Measurements from ENCODE around the gene PAGE2B.

PAGE2B gene

GRCh38 chrX:55074851-55075467, at the start of gene PAGE2B:
PAGE2B (plus strand) TSS chrX:55075030; CDS start chrX:55076042, 1,012 bp downstream.
- in situ Hi-C loops (cut with MboI; ENCODE audit: low sequenced_read_pairs, unreplicated experiment): no loop called here
- DNase-seq (ENCODE audit: low spot score): no peak
- TF ChIP-seq CTCF (IDR thresholded peaks at IDR 0.05; ENCODE audit: borderline replicate concordance, control extremely low read depth, extremely low read depth, insufficient read depth, missing control alignments): no peak

GRCh38 chrX:55026143-55026542, 48.7 kb upstream of the PAGE2B start:
- in situ Hi-C loops (cut with MboI; ENCODE audit: low sequenced_read_pairs, unreplicated experiment): loop anchor here (25.0 kb wide), 1 partner anchor 89 kb away; no protein-coding TSS in a partner anchor
- DNase-seq (ENCODE audit: low spot score): no peak
- no peak for TF ChIP-seq CTCF (IDR thresholded peaks at IDR 0.05; ENCODE audit: borderline replicate concordance, control extremely low read depth, extremely low read depth, insufficient read depth, missing control alignments)

- in situ Hi-C loops (cut with MboI; ENCODE audit: low sequenced_read_pairs, unreplicated experiment): loop anchor here (25.0 kb wide), 1 partner anchor 90 kb away; no protein-coding TSS in a partner anchor
- TF ChIP-seq CTCF (IDR thresholded peaks at IDR 0.05; ENCODE audit: borderline replicate concordance, control extremely low read depth, extremely low read depth, insufficient read depth, missing control alignments): no peak
- no peak for DNase-seq (ENCODE audit: low spot score)
Observed at GRCh38 chrX:55026840-55027239, 48.0 kb upstream of the PAGE2B start.

- TF ChIP-seq CTCF (IDR thresholded peaks at IDR 0.05; ENCODE audit: borderline replicate concordance, control extremely low read depth, extremely low read depth, insufficient read depth, missing control alignments): no peak
- in situ Hi-C loops (cut with MboI; ENCODE audit: low sequenced_read_pairs, unreplicated experiment): loop anchor here (25.0 kb wide), 1 partner anchor 91 kb away; no protein-coding TSS in a partner anchor
- no peak for DNase-seq (ENCODE audit: low spot score)
Observed at GRCh38 chrX:55028040-55028439, 46.8 kb upstream of the PAGE2B start.

- in situ Hi-C loops (cut with MboI; ENCODE audit: low sequenced_read_pairs, unreplicated experiment): loop anchor here (25.0 kb wide), 1 partner anchor 91 kb away; no protein-coding TSS in a partner anchor
- TF ChIP-seq CTCF (IDR thresholded peaks at IDR 0.05; ENCODE audit: borderline replicate concordance, control extremely low read depth, extremely low read depth, insufficient read depth, missing control alignments): no peak
- no peak for DNase-seq (ENCODE audit: low spot score)
Observed at GRCh38 chrX:55028611-55029010, 46.2 kb upstream of the PAGE2B start.

- TF ChIP-seq CTCF (IDR thresholded peaks at IDR 0.05; ENCODE audit: borderline replicate concordance, control extremely low read depth, extremely low read depth, insufficient read depth, missing control alignments): no peak
- in situ Hi-C loops (cut with MboI; ENCODE audit: low sequenced_read_pairs, unreplicated experiment): loop anchor here (25.0 kb wide), 1 partner anchor 92 kb away; no protein-coding TSS in a partner anchor
- no peak for DNase-seq (ENCODE audit: low spot score)
Observed at GRCh38 chrX:55029291-55029690, 45.5 kb upstream of the PAGE2B start.
